H9 (cell line): ENCODE results near the gene C10orf120. TPM values are rescaled to one million over a fixed set of nuclear protein-coding genes. Genes with fewer than 3 reads are reported as not detected.

Source experiments
- DNase-seq: peaks from one replicate; pipeline ENCODE4 v3.0.0-alpha.2; 2017
- H2AFZ ChIP-seq: one replicate; pipeline ENCODE4 v1.6.1; 2013; ENCODE audit warnings: mild to moderate bottlenecking, low read length, control low read depth, moderate library complexity
- H2AK5ac ChIP-seq: 2 replicates; pipeline ENCODE4 v1.6.1; 2013; ENCODE audit warnings: low read length, control low read depth, mixed read lengths; ENCODE audit not compliant: insufficient read length
- H2BK120ac ChIP-seq: one replicate; pipeline ENCODE4 v1.6.1; 2013; ENCODE audit warnings: low read depth, mild to moderate bottlenecking, low read length, control low read depth, inconsistent platforms; ENCODE audit not compliant: poor library complexity, severe bottlenecking
- H2BK12ac ChIP-seq: 2 replicates; pipeline ENCODE4 v1.6.1; 2013; ENCODE audit warnings: low read length, control low read depth, mixed read lengths, low read depth; ENCODE audit not compliant: insufficient read length
- H2BK15ac ChIP-seq: 2 replicates; pipeline ENCODE4 v1.6.1; 2013; ENCODE audit warnings: low read depth, low read length, control low read depth
- H2BK20ac ChIP-seq: one replicate; pipeline ENCODE4 v1.6.1; 2013; ENCODE audit warnings: low read depth, mild to moderate bottlenecking, low read length, control low read depth, inconsistent platforms; ENCODE audit not compliant: poor library complexity, severe bottlenecking
- H2BK5ac ChIP-seq: 2 replicates; pipeline ENCODE4 v1.6.1; 2013; ENCODE audit warnings: low read length, control low read depth, mixed read lengths; ENCODE audit not compliant: insufficient read length
- H3K14ac ChIP-seq: 2 replicates; pipeline ENCODE4 v1.6.1; 2013; ENCODE audit warnings: low read length, control low read depth; ENCODE audit not compliant: insufficient read depth
- H3K18ac ChIP-seq: 2 replicates; pipeline ENCODE4 v1.6.1; 2013; ENCODE audit warnings: low read depth, mild to moderate bottlenecking, mixed read lengths, low read length, control low read depth; ENCODE audit not compliant: insufficient read length
- H3K23ac ChIP-seq: 2 replicates; pipeline ENCODE4 v1.6.1; 2013; ENCODE audit warnings: low read length, control low read depth, mixed read lengths, low read depth; ENCODE audit not compliant: insufficient read length
- H3K23me2 ChIP-seq: 2 replicates; pipeline ENCODE4 v1.6.1; 2013; ENCODE audit warnings: low read depth, mild to moderate bottlenecking, mixed read lengths, low read length, control low read depth; ENCODE audit not compliant: insufficient read length, poor library complexity, severe bottlenecking
- H3K27ac ChIP-seq: 2 replicates; pipeline ENCODE4 v1.5.1; 2013; ENCODE audit warnings: low read length, control low read depth, mixed read lengths, low read depth; ENCODE audit not compliant: insufficient read length
- H3K27me3 ChIP-seq: 2 replicates; pipeline ENCODE4 v1.6.1; 2013; ENCODE audit warnings: low read length, control low read depth, inconsistent platforms; ENCODE audit not compliant: insufficient read depth
- H3K4ac ChIP-seq: 2 replicates; pipeline ENCODE4 v1.6.1; 2013; ENCODE audit warnings: low read depth, mild to moderate bottlenecking, control low read depth, inconsistent platforms, low read length, moderate library complexity
- H3K4me1 ChIP-seq: 2 replicates; pipeline ENCODE4 v1.6.1; 2013; ENCODE audit warnings: low read length, control low read depth, inconsistent platforms; ENCODE audit not compliant: insufficient read depth
- H3K4me2 ChIP-seq: 2 replicates; pipeline ENCODE4 v1.6.1; 2013; ENCODE audit warnings: low read length, control low read depth, mixed read lengths; ENCODE audit not compliant: insufficient read length, insufficient read depth
- H3K56ac ChIP-seq: 2 replicates; pipeline ENCODE4 v1.6.1; 2013; ENCODE audit warnings: low read depth, mild to moderate bottlenecking, mixed read lengths, low read length, control low read depth; ENCODE audit not compliant: insufficient read length
- H3K79me1 ChIP-seq: 2 replicates; pipeline ENCODE4 v1.6.1; 2013; ENCODE audit warnings: low read depth, mild to moderate bottlenecking, moderate library complexity, low read length, control low read depth, inconsistent platforms; ENCODE audit not compliant: insufficient read depth, poor library complexity, severe bottlenecking
- H3K79me2 ChIP-seq: 2 replicates; pipeline ENCODE4 v1.6.1; 2013; ENCODE audit warnings: low read length, control low read depth, inconsistent platforms; ENCODE audit not compliant: insufficient read depth
- H3K9ac ChIP-seq: 2 replicates; pipeline ENCODE4 v1.6.1; 2013; ENCODE audit warnings: low read length, control low read depth, mixed read lengths; ENCODE audit not compliant: insufficient read length; ENCODE audit errors: extremely low read depth
- H3K9me3 ChIP-seq: one replicate; pipeline ENCODE4 v1.6.1; 2013; ENCODE audit warnings: low read depth, low read length, inconsistent platforms; ENCODE audit not compliant: control insufficient read depth
- H3T11ph ChIP-seq: one replicate; pipeline ENCODE4 v1.6.1; 2013; ENCODE audit warnings: mild to moderate bottlenecking, low read length, control low read depth, inconsistent platforms
- H4K20me1 ChIP-seq: one replicate; pipeline ENCODE4 v1.6.1; 2013; ENCODE audit not compliant: control insufficient read depth, insufficient read length, insufficient read depth
- H4K5ac ChIP-seq: 2 replicates; pipeline ENCODE4 v1.6.1; 2013; ENCODE audit warnings: low read depth, mild to moderate bottlenecking, mixed read lengths, low read length, control low read depth; ENCODE audit not compliant: insufficient read length
- H4K8ac ChIP-seq: replicated peaks from 2 replicates; pipeline ENCODE4 v1.6.1; 2013; ENCODE audit warnings: low read length, control low read depth, mixed read lengths, low read depth; ENCODE audit not compliant: insufficient read length
- H4K91ac ChIP-seq: 2 replicates; pipeline ENCODE4 v1.6.1; 2013; ENCODE audit warnings: low read depth, mild to moderate bottlenecking, moderate library complexity, mixed read lengths, low read length, control low read depth; ENCODE audit not compliant: insufficient read length
- H3K27ac Mint-ChIP-seq, 3 experiments: 2 replicates in 2 of 3; 3 replicates in 1 of 3; pipeline ENCODE4 v1.8.0; 2020 to 2021; ENCODE audit warnings: mixed read lengths in 3 of 3, mild to moderate bottlenecking in 1 of 3, moderate library complexity in 1 of 3
- H3K27me3 Mint-ChIP-seq: 2 replicates; pipeline ENCODE4 v1.8.0; 2021; ENCODE audit warnings: low read depth, mild to moderate bottlenecking, moderate library complexity, mixed read lengths
- H3K36me3 Mint-ChIP-seq, 3 experiments: 2 replicates in 2 of 3; 3 replicates in 1 of 3; pipeline ENCODE4 v1.8.0; 2020 to 2021; ENCODE audit warnings: low read depth in 3 of 3, mixed read lengths in 3 of 3; ENCODE audit not compliant: insufficient read depth in 1 of 3
- H3K4me1 Mint-ChIP-seq, 2 experiments: 2 replicates each; pipeline ENCODE4 v1.8.0; 2020; ENCODE audit warnings: mixed read lengths in 2 of 2
- H3K4me3 Mint-ChIP-seq, 2 experiments: 2 replicates in 1 of 2; 3 replicates in 1 of 2; pipeline ENCODE4 v1.8.0; 2020 to 2021; ENCODE audit warnings: mild to moderate bottlenecking in 2 of 2, mixed read lengths in 2 of 2, moderate library complexity in 1 of 2
- H3K9me3 Mint-ChIP-seq, 2 experiments: 2 replicates in 1 of 2; 3 replicates in 1 of 2; pipeline ENCODE4 v1.8.0; 2020; ENCODE audit warnings: mild to moderate bottlenecking in 2 of 2, mixed read lengths in 2 of 2, moderate library complexity in 1 of 2
- CTCF ChIP-seq: fragments of 200-600 bp; sonication (generic); conservative IDR thresholded peaks from 3 replicates; pipeline ENCODE4 v1.8.0; 2021; ENCODE audit warnings: antibody characterized with exemption, mild to moderate bottlenecking
- WGBS: extraction: QIAGEN DNeasy Blood & Tissue Kit; methylation state at CpG from one replicate; pipeline ENCODE4 v1.1.7; 2013; ENCODE audit warnings: missing lambda C conversion rate, low lambda C conversion rate, mixed read lengths; ENCODE audit not compliant: insufficient read length; ENCODE audit errors: extremely low coverage; 5-methylcytosine and 5-hydroxymethylcytosine counted together
- total RNA-seq: library from RNA; stranded (reverse); gene quantifications from 2 replicates; pipeline ENCODE4 v1.2.1, GENCODE V29; 2021

The C10orf120 gene
- total RNA-seq, 1 experiment from 2014 or later = not detected

DNA sequence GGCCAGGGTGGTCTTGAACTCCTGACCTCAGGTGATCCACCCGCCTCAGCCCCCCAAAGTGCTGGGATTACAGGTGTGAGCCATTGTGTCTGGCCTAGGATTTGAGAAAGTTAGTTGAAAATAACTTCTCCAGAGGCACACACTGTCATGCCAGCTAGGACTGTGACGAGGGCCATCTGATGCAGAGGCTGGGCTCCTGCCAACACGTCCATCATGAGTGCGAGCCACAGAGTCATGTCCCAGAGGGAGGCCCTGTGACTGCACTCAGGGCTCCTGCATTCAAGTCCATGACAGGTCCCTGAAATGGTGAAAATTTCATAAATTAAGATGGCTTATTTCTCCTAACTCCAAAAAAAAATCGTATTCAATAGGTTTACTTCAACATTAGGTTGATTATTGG lies 17.1 kb downstream of the C10orf120 start:
- no peak overlapping the region for H3K14ac ChIP-seq
- Mint-ChIP-seq H3K36me3 (peaks cover 0 to 10% (median 0%) of the 10 kb centered on the region in 3 experiments; a peak in 3 of 7 replicates), H3K4me3 (no peak overlapping the region), H3K4me1 (no peaks in the 10 kb centered on the region), H3K27me3 (peaks cover 33% of the 10 kb centered on the region), H3K9me3 (peaks cover 3 to 6% of the 10 kb centered on the region in 2 experiments; a peak in 3 of 5 replicates), H3K27ac (no peak overlapping the region; a peak in 1 of 7 replicates)
- no peak overlapping the region for H4K8ac ChIP-seq
- no peak overlapping the region for H2BK5ac ChIP-seq
- no peak overlapping the region for H2AFZ ChIP-seq
- no peak for TF ChIP-seq CTCF
- no peak overlapping the region for H4K91ac ChIP-seq
- H3K4ac ChIP-seq = no peak overlapping the region
- no peak overlapping the region for H2BK12ac ChIP-seq
- no peaks in the 10 kb centered on the region for H3K23me2 ChIP-seq
- no peak overlapping the region for H2BK15ac ChIP-seq
- H2BK120ac ChIP-seq = no peak overlapping the region
- no peaks in the 10 kb centered on the region for H3K79me1 ChIP-seq
- H3K18ac ChIP-seq = no peak overlapping the region
- H2AK5ac ChIP-seq = no peak overlapping the region
- no peaks in the 10 kb centered on the region for H3K27me3 ChIP-seq
- H3K79me2 ChIP-seq = no peaks in the 10 kb centered on the region
- H2BK20ac ChIP-seq = no peak overlapping the region
- H4K20me1 ChIP-seq = no peaks in the 10 kb centered on the region
- no peak overlapping the region for H3K9ac ChIP-seq
- DNase-seq = no peak
- no CpG with 5 or more reads among the region's 5 CpGs for WGBS
- H3T11ph ChIP-seq = no peak overlapping the region
- H3K9me3 ChIP-seq = no peaks in the 10 kb centered on the region
- no peak overlapping the region for H4K5ac ChIP-seq
- H3K56ac ChIP-seq = no peak overlapping the region
- no peak overlapping the region for H3K27ac ChIP-seq
- H3K23ac ChIP-seq = no peak overlapping the region
- no peak overlapping the region for H3K4me2 ChIP-seq
- no peaks in the 10 kb centered on the region for H3K4me1 ChIP-seq
